ENCODE data around the gene TPRG1L. TPM values are rescaled to one million over a fixed set of nuclear protein-coding genes. Genes with fewer than 3 reads are reported as not detected.

Gene TPRG1L
- total RNA-seq, 1 donor from 2014 or later, result 71.5 TPM

- DNase-seq (ENCODE audit: extremely low read depth, low read depth, low spot score), result no peak
These were observed 52.0 kb downstream of the TPRG1L start for GRCh38 chr1:3676581-3677470.

- DNase-seq (ENCODE audit: extremely low read depth, low read depth, low spot score), result no peak
These were observed 52.7 kb downstream of the TPRG1L start for GRCh38 chr1:3677484-3677883.

GRCh38 chr1:3678361-3679097, 53.7 kb downstream of the TPRG1L start:
- DNase-seq (ENCODE audit: extremely low read depth, low read depth, low spot score), result no peak

DNA sequence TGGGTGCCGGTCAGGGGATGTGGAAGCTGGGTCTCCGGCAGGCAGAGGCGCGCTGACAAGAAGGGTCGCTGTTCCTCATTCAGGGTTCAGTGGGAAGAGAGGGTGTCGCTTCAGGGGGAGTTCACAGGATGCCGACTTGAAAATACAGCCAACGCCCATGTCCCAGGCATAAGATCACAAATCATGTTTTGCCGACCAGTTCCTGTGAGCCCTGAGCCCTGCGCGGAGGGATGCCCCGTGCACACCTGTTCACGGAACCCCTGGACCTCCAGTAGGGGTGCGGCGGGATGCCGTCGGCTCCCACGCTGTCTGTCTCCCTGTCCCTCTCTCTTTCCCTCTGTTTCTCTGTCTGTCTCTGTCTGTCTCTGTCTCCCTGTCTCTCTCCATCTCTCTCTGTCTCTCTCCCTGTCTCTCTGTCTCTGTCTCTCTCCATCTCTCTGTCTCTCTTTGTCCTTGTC, 54.3 kb downstream of the TPRG1L start:
- DNase-seq (ENCODE audit: extremely low read depth, low read depth, low spot score), result no peak

Other genes with a start within 250 kb of the TPRG1L start
- 1.5 TPM in 2 replicates for gene ARHGEF16, start 170.3 kb upstream of the TPRG1L start, total RNA-seq
- gene MEGF6, start 13.5 kb upstream of the TPRG1L start, total RNA-seq, result 30.1 and 57.6 TPM in 2 replicates
- gene WRAP73, start 25.1 kb downstream of the TPRG1L start, total RNA-seq, result 21.0 and 22.5 TPM in 2 replicates
- gene TP73, start 27.5 kb downstream of the TPRG1L start, total RNA-seq, result 0.88 TPM in 1 of 2 replicates, not detected in the other
- gene CCDC27, start 127.4 kb downstream of the TPRG1L start, total RNA-seq, result not detected in 2 replicates
- 0.82 and 2.0 TPM in 2 replicates for gene SMIM1, start 147.7 kb downstream of the TPRG1L start, total RNA-seq
- gene LRRC47, start 171.5 kb downstream of the TPRG1L start, total RNA-seq, result 33.2 and 38.9 TPM in 2 replicates
- gene CEP104, start 232.2 kb downstream of the TPRG1L start, total RNA-seq, result 30.5 and 44.9 TPM in 2 replicates
- gene DFFB, start 232.5 kb downstream of the TPRG1L start, total RNA-seq, result 7.8 and 13.9 TPM in 2 replicates